ENCODE data around the gene ANLN. TPM values are rescaled to one million over a fixed set of nuclear protein-coding genes. Genes with fewer than 3 reads are reported as not detected.

ANLN gene
- total and polyA plus RNA-seq, 7 donors, result 0.11 to 2.4 (median 0.52) TPM

DNA sequence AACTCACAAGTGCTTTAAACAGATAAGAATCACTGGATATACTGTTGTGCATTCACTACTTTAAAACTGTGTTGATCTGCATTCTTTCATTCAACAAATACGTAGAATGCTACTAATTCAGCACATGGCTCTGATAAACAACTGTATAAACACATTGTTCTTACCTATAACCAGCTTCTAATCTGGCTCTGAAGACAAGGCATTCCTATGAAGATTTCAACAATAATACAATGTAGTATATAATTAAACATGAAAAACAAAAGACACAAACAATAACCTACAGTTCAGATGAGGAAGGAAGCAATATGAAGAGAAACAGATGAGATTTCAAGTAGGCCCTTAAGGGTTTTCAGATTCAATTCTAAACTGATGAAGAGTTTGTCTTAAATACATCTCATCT, 31.1 kb upstream of the ANLN start:
- no peak for ATAC-seq
- 95 to 100% (median 97%) methylated on average over 1 of the region's 1 CpG for WGBS, 3 donors
- Histone ChIP-seq H3K4me1 (peaks cover 4% of the 10 kb centered on the region), H3K4me3 (no peak overlapping the region), H3K27me3 (ENCODE audit: insufficient read depth in 3 of 3, low read length in 2 of 3) (no peaks in the 10 kb centered on the region), H3K9me3 (no peaks in the 10 kb centered on the region), H3K36me3 (ENCODE audit: insufficient read depth in 1 of 2, low read depth in 1 of 2) (no peaks in the 10 kb centered on the region), H3K27ac (no peak overlapping the region)
- no peak for DNase-seq
- TF ChIP-seq CTCF (IDR thresholded peaks at IDR 0.05), result no peak
- intact Hi-C loops (cut with DNase I), result no loop called here

DNA sequence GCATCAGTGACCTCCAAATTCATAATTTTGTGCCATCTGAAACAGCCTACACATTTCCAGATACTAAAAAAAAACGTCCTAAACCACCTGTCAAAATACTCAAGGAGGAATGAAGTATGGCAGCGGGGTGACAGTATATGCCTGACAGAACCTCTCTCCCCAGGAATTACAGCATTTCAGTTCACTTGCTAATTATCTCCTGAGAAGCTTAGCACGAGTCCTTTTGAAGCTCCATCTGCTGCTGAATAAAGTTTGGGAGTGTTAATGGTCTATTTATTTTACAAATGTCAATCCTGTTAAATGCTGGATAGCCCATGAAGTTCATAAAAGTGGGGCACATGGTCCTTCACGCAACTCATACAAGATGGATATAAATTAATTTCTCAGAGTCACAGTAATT, 29.4 kb upstream of the ANLN start:
- no peaks in the 10 kb centered on the region for H3K36me3 ChIP-seq (ENCODE audit: insufficient read depth in 1 of 2, low read depth in 1 of 2)
- intact Hi-C loops (cut with DNase I), result no loop called here
- no peak overlapping the region for H3K27ac ChIP-seq
- ATAC-seq, result no peak
- H3K4me1 ChIP-seq, result no peaks in the 10 kb centered on the region
- no peak for TF ChIP-seq CTCF (IDR thresholded peaks at IDR 0.05)
- DNase-seq, result no peak
- no peak overlapping the region for H3K4me3 ChIP-seq
- no peaks in the 10 kb centered on the region for H3K9me3 ChIP-seq
- 56 to 63% (median 58%) methylated on average over 4 of the region's 4 CpGs for WGBS, 3 donors
- H3K27me3 ChIP-seq (ENCODE audit: insufficient read depth in 3 of 3, low read length in 2 of 3), result no peaks in the 10 kb centered on the region

DNA sequence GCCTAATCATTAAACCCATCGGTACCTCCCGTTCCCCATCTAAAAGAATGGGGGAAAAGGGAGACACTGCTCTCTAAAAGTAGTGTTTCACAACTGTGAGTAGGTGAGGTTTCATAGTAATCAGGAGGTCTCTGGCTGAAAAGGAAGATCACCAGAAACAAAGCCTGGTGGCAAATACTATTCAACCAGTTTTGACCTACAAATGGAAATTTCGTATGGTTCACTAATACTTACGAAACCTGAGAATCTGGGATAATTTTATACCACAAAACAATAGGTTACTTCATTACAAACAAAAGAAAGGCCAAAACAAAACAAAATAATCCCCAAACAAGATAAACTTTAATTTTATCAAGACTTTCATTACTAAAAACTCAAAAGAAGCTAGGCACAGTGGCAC, 28.4 kb upstream of the ANLN start:
- Histone ChIP-seq H3K27me3 (ENCODE audit: insufficient read depth in 3 of 3, low read length in 2 of 3) (no peaks in the 10 kb centered on the region), H3K4me3 (no peak overlapping the region), H3K36me3 (ENCODE audit: insufficient read depth in 1 of 2, low read depth in 1 of 2) (no peaks in the 10 kb centered on the region), H3K4me1 (no peaks in the 10 kb centered on the region), H3K27ac (no peak overlapping the region), H3K9me3 (no peaks in the 10 kb centered on the region)
- DNase-seq (no peak), ATAC-seq (no peak)
- intact Hi-C loops (cut with DNase I), result no loop called here
- TF ChIP-seq CTCF (IDR thresholded peaks at IDR 0.05), result no peak
- WGBS, 3 donors, result 81 to 84% (median 83%) methylated on average over 4 of the region's 4 CpGs

DNA sequence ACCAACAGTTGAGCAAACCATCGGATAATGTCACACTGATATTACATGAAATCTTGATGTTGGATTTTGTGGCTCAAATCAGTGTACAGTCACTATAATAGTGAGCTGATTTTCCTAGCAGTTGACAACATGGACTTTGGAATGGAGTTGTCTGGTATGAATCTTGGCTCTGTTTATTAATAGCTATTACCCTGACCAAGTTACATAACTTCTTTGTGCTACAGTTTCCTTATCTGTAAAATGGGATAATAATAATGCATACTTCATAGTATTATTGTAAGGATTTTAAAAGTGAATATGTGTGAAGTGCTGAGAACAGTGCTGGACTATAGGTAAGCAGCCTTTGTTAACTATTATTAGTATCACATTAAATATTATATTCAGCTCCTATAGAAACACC, 26.1 kb upstream of the ANLN start:
- no peak for TF ChIP-seq CTCF (IDR thresholded peaks at IDR 0.05)
- intact Hi-C loops (cut with DNase I), result no loop called here

DNA sequence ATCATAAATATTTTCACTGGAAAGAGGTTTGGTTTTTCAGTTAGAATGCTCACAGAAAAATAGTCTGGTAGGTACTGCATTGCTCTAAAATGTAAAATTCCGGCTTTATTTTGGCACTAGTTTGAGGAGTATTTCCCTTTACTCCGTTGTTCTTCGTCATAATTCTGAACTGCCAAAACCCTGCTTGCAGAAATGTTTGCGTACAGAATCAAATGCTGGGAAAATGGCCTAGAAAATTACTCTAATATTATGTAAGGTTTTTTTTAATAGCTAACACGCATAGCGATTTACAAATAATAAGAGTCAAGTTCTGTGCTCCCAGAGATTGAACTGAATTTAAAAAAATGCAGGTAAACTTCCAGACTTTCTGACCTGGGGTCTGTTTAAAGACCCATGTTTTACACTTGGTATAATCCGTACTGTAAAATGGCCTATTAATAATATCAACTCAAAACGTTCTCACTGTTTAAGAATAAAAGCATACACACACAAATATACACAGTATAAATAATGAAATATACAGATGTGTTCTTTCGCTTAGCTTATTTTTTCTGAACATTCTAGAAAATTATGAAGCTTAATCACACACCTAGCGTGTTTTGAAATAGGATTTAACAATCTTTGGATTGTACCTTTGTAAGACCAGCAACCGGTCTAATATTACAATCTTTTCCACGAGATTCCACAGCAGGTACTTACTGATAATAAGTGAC, 23.5 kb upstream of the ANLN start:
- Histone ChIP-seq H3K27ac (peak overlapping the region; percentile 65), H3K4me3 (peak overlapping the region; percentile 90), H3K9me3 (no peaks in the 10 kb centered on the region), H3K4me1 (no peaks in the 10 kb centered on the region), H3K36me3 (ENCODE audit: insufficient read depth in 1 of 2, low read depth in 1 of 2) (no peaks in the 10 kb centered on the region), H3K27me3 (ENCODE audit: insufficient read depth in 3 of 3, low read length in 2 of 3) (no peaks in the 10 kb centered on the region)
- WGBS, 3 donors, result 54 to 62% (median 59%) methylated on average over 12 of the region's 12 CpGs
- TF ChIP-seq CTCF (IDR thresholded peaks at IDR 0.05), result no peak
- intact Hi-C loops (cut with DNase I), result no loop called here
- DNase-seq (no peak), ATAC-seq (no peak)

More for the DNA sequence above, 26.1 kb upstream of the ANLN start:
- DNase-seq, result no peak
- H3K36me3 ChIP-seq (ENCODE audit: insufficient read depth in 1 of 2, low read depth in 1 of 2), result no peaks in the 10 kb centered on the region
- H3K4me3 ChIP-seq, result no peak overlapping the region
- H3K4me1 ChIP-seq, result no peaks in the 10 kb centered on the region
- WGBS, 3 donors, result 95 to 100% (median 95%) methylated on average over 1 of the region's 1 CpG
- H3K9me3 ChIP-seq, result no peaks in the 10 kb centered on the region
- no peak for ATAC-seq
- no peak overlapping the region for H3K27ac ChIP-seq
- no peaks in the 10 kb centered on the region for H3K27me3 ChIP-seq (ENCODE audit: insufficient read depth in 3 of 3, low read length in 2 of 3)

All from psoas muscle (tissue), 8 donors.